Smooth muscle cell (in vitro differentiated cells): ENCODE measurements around the gene CCDC71. TPM values are rescaled to one million over a fixed set of nuclear protein-coding genes. Genes with fewer than 3 reads are reported as not detected.

Source experiments
- DNase-seq: peaks from one replicate; lab custom pipeline; 2025; ENCODE audit not compliant: unreplicated experiment; lab: John Stamatoyannopoulos, UW
- H2AFZ ChIP-seq: fragments of 200-600 bp; sonication (generic); 2 replicates; pipeline ENCODE4 v1.6.0; 2016; ENCODE audit warnings: antibody characterized with exemption, low read depth, mild to moderate bottlenecking
- H3F3A ChIP-seq: fragments of 200-600 bp; sonication (generic); 2 replicates; pipeline ENCODE4 v1.6.0; 2017; ENCODE audit warnings: antibody characterized with exemption, low read depth
- H3K27ac ChIP-seq: fragments of 200-600 bp; sonication (generic); 2 replicates; pipeline ENCODE4 v1.5.1; 2016; ENCODE audit warnings: low read depth, mild to moderate bottlenecking
- H3K27me3 ChIP-seq: fragments of 200-600 bp; sonication (generic); 2 replicates; pipeline ENCODE4 v1.6.1; 2016; ENCODE audit warnings: low read depth, mild to moderate bottlenecking
- H3K36me3 ChIP-seq: fragments of 200-600 bp; sonication (generic); 2 replicates; pipeline ENCODE4 v1.5.1; 2016; ENCODE audit warnings: low read depth
- H3K4me1 ChIP-seq: fragments of 200-600 bp; sonication (generic); 2 replicates; pipeline ENCODE4 v1.5.1; 2016; ENCODE audit warnings: low read depth
- H3K4me2 ChIP-seq: fragments of 200-600 bp; sonication (generic); 2 replicates; pipeline ENCODE4 v1.6.0; 2016; ENCODE audit warnings: mild to moderate bottlenecking
- H3K4me3 ChIP-seq: fragments of 200-600 bp; sonication (generic); 2 replicates; pipeline ENCODE4 v1.5.1; 2016; ENCODE audit warnings: mild to moderate bottlenecking
- H3K79me2 ChIP-seq: fragments of 200-600 bp; sonication (generic); 2 replicates; pipeline ENCODE4 v1.6.0; 2016; ENCODE audit warnings: low read depth, mild to moderate bottlenecking
- H3K9ac ChIP-seq: fragments of 200-600 bp; sonication (generic); 2 replicates; pipeline ENCODE4 v1.6.0; 2016; ENCODE audit warnings: low read depth
- H3K9me3 ChIP-seq: fragments of 200-600 bp; sonication (generic); replicated peaks from 2 replicates; pipeline ENCODE4 v1.5.1; 2016; ENCODE audit warnings: low read depth
- H4K20me1 ChIP-seq: fragments of 200-600 bp; sonication (generic); 2 replicates; pipeline ENCODE4 v1.6.0; 2016; ENCODE audit warnings: low read depth
- WGBS: methylation state at CpG from one replicate; pipeline ENCODE4 v1.1.7; 2016; ENCODE audit warnings: low lambda C conversion rate; 5-methylcytosine and 5-hydroxymethylcytosine counted together
- polyA plus RNA-seq: library from polyadenylated mRNA; unstranded; fragments of >200 nt; fragmentation: Nextera tagmentation; extraction: Ambion mirVana; gene quantifications from 2 replicates; pipeline ENCODE4 v1.2.1, GENCODE V29; 2016
- total RNA-seq: library from RNA; depleted of rRNA; stranded (reverse); fragments of >200 nt; gene quantifications from 2 replicates; pipeline ENCODE4 v1.2.3, GENCODE V29; 2014
- TF ChIP-seq, protein P1 (sequence below): fragments of 200-600 bp; sonication (generic); IDR thresholded peaks from 2 replicates; pipeline ENCODE4 v1.5.1; 2017; ENCODE audit warnings: borderline replicate concordance, mild to moderate bottlenecking, antibody characterized with exemption; ENCODE audit not compliant: insufficient read depth, poor library complexity, severe bottlenecking

Gene CCDC71
- total and polyA plus RNA-seq, 2 experiments from 2014 or later, result 0.59 to 33.8 TPM

DNA sequence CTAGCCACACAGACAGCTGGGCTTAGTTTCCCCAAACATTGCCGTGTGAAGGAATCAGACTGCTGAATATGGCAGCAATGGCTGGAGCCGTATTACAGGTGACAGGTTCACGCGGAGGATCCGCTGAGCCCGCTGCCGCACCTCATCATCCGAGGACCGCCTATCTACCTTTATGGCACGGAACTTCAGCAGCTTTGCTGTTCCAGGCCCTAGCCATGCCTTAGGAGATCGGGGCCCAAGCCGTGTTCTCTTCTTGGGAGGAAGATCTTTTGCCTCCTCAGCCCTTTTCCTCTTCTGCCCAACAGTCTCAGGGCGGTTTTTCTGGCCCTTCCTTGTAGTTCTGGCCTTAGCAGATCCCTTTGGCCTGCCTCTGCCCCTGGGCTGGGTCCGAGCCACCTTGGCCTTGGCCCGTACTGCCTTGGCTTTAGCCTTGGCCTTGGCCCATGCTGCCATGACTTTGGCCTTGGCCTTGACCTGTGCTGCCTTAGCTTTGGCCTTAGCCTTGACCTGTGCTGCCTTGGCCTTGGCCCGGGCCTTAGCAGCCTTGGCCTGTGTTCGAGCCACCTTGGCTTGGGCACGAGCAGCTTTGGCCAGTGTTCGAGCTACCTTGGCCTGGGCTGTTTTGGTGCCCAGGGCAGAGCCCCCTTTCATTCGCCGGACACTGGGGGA, 3.2 kb downstream of the CCDC71 start:
- H3K27me3 ChIP-seq, result no peaks in the 10 kb centered on the region
- WGBS, result 97% methylated on average over 21 of the region's 21 CpGs
- H4K20me1 ChIP-seq, result peaks cover 13% of the 10 kb centered on the region
- no peaks in the 10 kb centered on the region for H3K36me3 ChIP-seq
- peaks cover 10% of the 10 kb centered on the region for H3K4me1 ChIP-seq
- no peak overlapping the region for H3K27ac ChIP-seq
- H3K79me2 ChIP-seq, result peaks cover 23% of the 10 kb centered on the region
- H3F3A ChIP-seq, result no peaks in the 10 kb centered on the region
- DNase-seq, result no peak
- H3K4me3 ChIP-seq, result no peak overlapping the region
- no peak overlapping the region for H2AFZ ChIP-seq
- no peaks in the 10 kb centered on the region for H3K9me3 ChIP-seq
- H3K4me2 ChIP-seq, result no peak overlapping the region
- H3K9ac ChIP-seq, result no peak overlapping the region
- TF ChIP-seq, protein P1, sequence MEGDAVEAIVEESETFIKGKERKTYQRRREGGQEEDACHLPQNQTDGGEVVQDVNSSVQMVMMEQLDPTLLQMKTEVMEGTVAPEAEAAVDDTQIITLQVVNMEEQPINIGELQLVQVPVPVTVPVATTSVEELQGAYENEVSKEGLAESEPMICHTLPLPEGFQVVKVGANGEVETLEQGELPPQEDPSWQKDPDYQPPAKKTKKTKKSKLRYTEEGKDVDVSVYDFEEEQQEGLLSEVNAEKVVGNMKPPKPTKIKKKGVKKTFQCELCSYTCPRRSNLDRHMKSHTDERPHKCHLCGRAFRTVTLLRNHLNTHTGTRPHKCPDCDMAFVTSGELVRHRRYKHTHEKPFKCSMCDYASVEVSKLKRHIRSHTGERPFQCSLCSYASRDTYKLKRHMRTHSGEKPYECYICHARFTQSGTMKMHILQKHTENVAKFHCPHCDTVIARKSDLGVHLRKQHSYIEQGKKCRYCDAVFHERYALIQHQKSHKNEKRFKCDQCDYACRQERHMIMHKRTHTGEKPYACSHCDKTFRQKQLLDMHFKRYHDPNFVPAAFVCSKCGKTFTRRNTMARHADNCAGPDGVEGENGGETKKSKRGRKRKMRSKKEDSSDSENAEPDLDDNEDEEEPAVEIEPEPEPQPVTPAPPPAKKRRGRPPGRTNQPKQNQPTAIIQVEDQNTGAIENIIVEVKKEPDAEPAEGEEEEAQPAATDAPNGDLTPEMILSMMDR, result no peak

DNA sequence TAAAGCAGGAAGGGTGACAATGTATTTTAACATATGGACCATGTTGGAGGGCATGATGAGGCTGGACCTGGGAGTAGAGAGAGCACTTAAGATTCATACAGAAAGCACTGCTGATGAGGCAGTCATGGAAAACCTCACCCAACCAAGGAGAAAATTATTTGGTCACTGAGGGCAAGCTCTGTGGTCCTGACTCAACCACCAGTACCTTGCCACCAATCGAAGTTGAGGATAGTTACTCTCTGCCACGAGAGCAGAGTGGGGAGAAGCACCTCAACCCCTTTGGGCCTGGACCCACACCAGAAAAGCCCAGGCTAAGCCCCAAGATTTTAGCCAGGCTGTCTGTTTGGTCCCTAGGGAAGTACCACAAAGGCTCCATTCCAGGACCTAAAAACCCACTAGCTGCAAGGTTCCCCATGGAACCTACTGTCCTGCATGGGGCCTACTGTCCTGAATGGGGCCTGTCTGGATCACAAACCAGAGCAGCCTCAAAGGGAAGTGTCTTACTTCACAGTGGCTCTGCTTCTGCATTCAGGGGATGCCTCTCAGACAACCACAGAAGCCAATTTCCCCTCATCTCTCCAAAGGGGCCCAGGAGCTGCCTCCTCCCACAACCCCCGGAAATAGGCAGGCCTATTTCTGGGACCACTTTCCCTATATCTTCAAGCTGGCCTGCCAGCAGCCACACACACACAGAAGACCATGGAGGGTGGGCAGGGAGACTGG, 4.2 kb downstream of the CCDC71 start:
- TF ChIP-seq, protein P1, result no peak
- Histone ChIP-seq H3K4me3 (no peak overlapping the region), H3K36me3 (no peaks in the 10 kb centered on the region), H4K20me1 (peaks cover 13% of the 10 kb centered on the region), H3K27me3 (no peaks in the 10 kb centered on the region), H3K79me2 (peaks cover 23% of the 10 kb centered on the region), H2AFZ (no peak overlapping the region), H3K9ac (no peak overlapping the region), H3K27ac (no peak overlapping the region), H3K9me3 (no peaks in the 10 kb centered on the region), H3K4me1 (peaks cover 10% of the 10 kb centered on the region), H3K4me2 (no peak overlapping the region), H3F3A (no peaks in the 10 kb centered on the region)
- no peak for DNase-seq
- WGBS, result 93% methylated on average over 3 of the region's 3 CpGs

DNA sequence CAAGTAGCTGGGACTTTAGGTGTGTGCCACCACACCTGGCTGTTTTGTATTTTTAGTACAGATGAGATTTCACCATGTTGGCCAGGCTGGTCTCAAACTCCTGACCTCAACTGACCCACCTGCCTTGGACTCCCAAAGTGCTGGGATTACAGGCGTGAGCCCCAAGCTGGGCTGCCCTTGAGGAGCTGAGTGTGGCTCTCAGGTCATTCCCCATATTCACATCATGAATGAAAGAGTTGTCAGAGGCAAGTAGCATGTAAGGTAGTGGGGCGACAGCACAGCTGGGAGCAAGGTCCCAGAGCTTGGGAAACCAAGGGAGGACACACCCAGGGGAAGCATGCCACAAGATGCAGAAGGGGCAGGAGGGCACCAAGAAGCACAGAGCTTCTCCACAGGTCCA, 4.9 kb downstream of the CCDC71 start:
- Histone ChIP-seq H3K4me2 (no peak overlapping the region), H3K27me3 (no peaks in the 10 kb centered on the region), H3K36me3 (no peaks in the 10 kb centered on the region), H3K9ac (no peak overlapping the region), H3K27ac (no peak overlapping the region), H3K79me2 (peaks cover 18% of the 10 kb centered on the region), H4K20me1 (peaks cover 13% of the 10 kb centered on the region), H3K4me3 (no peak overlapping the region), H3F3A (no peaks in the 10 kb centered on the region), H3K4me1 (peaks cover 6% of the 10 kb centered on the region), H2AFZ (no peak overlapping the region), H3K9me3 (no peaks in the 10 kb centered on the region)
- no peak for DNase-seq
- TF ChIP-seq, protein P1, result no peak
- WGBS, result 96% methylated on average over 2 of the region's 2 CpGs
